NCI-H226 (cell line): ENCODE data around the gene CRIM1.
"Not testable (repeated sequence)": the region's sequence is repeated elsewhere in the genome, so short reads cannot be mapped to it uniquely, and the experiment has no call there.

ENCODE experiments used
- DNase-seq: peaks from one replicate; pipeline ENCODE4 v3.0.0-alpha.2; 2015

Gene CRIM1

DNA sequence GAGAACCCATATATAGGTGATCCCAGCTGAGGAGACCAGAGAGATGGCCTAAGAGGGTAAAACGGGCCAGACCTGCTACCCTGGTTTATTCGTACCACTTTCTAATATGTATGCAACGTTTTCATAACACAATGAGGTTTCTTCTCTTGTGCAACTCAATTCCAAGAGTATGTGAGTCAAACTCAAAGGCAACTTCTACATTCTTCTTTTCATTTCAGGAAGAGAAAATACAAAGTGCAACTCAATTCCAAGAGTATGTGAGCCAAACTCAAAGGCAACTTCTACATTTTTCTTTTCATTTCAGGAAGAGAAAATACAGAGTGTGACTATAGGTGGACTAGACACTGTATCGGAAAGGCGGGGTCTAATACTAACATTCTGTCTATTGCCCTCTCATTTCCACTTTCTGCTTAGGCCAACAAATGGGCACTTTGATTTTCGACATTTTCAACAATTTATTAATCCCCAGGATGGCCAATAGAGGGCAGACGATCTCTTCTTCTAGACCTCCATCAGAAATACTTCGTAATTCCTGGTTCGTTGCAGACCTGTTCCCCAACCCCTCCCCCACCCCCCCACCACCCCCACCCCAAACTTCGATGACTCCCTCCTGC is 3.7 kb upstream of the CRIM1 start:
- DNase-seq, result no peak

DNA sequence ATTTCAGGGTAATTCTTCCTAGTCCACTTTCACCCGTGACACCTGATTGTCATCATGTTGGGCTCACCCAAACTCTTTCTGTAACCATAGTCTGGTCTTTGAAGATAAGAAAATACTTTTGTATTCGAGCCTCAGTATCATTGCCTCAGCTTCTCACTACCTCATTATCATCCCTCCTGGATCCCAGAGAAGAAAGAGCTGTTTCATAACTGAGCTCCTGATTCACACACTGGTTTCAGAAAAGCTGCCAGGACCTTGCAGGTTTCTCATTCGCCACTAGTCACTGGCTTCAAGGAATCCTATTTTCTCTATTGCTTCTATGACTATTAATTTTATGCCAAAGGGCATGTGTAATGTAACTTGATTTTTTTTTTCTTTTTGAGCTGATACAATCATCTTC is 2.9 kb upstream of the CRIM1 start:
- DNase-seq, result peak; percentile 83

GRCh38 chr2:36354811-36355150 is 797 bp upstream of the CRIM1 start:
- no peak for DNase-seq

DNA sequence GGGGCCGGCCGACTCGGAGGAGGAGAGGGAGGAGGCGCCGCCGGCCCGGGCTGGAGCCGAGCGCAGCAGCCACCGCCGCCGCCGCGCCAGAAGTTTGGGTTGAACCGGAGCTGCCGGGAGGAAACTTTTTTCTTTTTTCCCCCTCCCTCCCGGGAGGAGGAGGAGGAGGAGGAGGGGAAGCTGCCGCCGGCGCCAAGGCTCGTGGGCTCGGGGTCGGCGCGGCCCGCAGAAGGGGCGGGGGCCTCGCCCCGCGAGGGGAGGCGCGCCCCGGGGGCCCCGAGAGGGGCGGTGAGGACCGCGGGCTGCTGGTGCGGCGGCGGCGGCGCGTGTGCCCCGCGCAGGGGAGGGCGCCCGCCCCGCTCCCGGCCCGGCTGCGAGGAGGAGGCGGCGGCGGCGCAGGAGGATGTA is 316 bp downstream of the CRIM1 start:
- DNase-seq, result no peak

GRCh38 chr2:36356298-36356989 is 866 bp downstream of the CRIM1 start:
- no peak for DNase-seq

GRCh38 chr2:36356990-36357846 is 1.6 kb downstream of the CRIM1 start:
- DNase-seq, result no peak

DNA sequence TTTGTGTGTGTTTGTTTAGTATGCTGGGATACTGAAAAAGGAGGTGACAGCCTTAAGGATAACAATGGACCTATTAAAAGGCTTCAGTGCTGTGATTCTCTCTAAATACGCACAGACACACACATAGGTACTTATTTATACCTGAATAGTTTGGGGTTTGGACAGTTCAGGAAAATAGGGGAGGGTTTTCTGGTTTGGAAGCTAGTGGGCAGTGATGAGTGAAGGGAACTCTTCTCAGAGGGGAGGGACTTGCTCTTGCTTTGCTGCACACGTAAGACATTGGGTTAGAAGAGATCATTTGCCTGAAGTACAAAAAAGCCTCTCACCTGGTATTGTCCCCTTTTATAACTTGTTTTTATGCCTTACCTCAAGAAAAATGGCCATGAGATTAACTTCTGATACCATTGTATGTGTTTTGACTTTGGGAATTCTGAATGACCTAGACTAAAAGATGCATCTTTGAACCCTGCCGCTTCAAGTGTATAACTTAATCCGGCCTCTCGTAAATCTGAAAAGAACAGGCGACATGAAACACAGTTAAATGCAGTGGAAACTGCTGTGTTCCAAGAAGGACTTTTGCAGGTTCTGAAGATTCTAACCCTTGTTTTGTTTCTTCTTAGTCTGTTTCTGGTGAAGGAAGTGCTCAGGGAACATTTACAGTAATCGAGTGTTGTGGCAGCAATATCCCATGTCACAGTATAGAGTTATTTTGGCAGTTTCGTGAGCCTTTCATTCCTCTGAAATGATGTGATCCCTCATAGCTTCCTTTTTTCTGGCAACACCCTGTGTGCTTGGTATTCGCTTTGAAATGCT is 2.5 kb downstream of the CRIM1 start:
- DNase-seq, result peak; percentile 79

GRCh38 chr2:36359067-36359466 is 3.5 kb downstream of the CRIM1 start:
- DNase-seq, result no peak

DNA sequence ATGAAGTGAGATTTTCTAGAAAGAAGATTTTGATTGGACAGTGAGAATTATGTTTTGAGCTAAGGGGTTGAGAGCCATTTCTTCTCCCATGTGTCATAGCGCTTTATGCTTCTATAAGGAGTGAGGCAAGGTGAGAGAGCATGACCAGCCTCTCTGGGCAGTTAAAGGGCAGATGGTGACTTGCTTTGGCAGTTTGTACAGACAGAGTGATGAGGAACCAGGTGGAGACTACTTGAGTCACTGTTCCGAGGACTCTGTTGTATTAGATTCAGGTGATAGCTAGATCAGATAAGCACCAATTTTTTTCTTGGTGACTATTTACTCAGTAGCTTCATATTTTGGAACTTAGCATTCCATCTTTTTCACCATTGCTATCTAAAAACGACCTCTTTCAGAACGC is 4.5 kb downstream of the CRIM1 start:
- DNase-seq, result no peak

DNA sequence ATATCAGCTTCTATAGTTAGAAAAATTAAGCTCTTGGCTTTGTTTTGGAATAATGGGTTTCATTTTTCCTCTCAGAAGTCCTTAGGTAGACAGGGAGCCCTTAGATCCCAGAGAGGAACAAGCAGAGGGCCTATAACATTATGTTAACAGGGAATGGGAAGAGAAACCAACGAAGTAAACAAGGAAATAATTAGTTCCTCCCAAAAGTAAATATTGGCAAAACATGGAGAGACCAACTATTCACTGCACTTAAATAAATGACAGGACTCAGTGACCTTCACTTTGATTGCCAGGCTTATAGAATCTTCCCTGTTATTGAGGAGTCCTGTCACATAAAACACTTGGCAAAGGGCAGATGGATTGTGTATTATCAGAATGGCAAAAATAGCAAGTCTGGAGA is 5.3 kb downstream of the CRIM1 start:
- DNase-seq, result no peak

DNA sequence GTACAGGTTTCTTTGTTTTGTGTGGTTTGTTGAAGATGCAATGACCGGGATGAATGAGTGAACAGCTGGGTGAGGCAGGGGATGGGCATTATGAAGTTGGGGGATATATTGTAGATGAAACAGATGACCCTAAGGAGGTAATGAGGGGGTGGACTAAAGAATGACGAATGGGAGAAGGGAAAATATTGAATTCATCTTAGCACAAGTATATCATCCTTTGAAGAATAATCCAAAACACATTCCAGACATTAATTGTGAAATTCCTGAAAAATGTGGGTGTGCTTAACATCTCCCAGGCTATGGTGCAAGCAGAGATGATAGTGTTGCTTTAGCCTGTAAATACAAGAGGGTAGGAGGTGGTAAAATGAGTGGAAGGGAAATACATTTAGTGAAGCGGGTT is 5.8 kb downstream of the CRIM1 start:
- no peak for DNase-seq

GRCh38 chr2:36362291-36362690 is 6.7 kb downstream of the CRIM1 start:
- DNase-seq, result peak; percentile 72

GRCh38 chr2:36363085-36363484 is 7.5 kb downstream of the CRIM1 start:
- not testable (repeated sequence) for DNase-seq

DNA sequence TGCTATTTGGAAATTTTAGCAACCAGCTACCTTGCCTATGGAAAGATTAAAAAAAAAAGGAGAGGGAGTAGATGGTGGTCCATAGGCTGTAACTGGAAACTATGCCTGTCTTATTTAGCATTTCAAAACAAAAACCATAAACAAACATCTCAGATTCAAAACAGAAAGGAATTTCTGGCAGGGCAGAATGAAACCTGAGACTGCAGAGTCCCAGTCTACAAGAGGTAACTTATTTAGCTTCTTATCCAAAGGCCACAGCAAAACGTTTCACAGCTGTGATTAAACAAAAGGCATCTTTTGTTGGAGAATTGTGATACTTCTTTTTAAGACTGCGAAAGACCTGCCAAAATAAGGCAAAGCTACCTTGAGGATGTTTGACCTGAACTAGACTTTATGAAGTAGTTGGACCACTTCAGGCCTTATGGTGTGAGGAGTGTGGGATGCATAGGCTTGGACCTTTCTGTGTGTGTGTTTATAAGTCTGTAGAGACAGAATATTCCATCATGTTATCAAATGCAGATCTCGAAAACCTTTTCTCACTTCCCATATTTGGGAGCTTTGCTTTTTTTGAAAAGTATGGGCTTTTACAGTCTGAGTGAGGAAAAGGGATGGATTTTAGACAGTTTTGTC is 11.0 kb downstream of the CRIM1 start:
- no peak for DNase-seq

DNA sequence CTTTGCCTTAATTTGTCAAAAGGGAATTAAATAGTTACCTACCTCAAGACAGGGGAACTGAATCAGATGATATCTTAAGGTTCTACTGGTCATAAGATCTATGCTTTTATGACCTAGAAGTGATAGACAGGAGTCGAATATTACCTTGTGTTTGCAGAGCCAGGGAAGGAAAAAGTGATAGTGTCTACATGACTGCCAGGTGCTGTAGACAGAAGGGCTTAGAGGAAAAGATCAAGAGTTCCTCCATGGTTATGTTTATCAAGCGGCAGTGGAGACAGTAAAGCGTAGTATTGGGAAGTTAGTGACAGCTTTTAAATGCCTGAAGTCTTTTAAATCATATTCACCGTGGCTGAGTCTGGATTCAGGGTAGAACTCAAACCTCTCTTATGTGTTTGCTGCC is 11.9 kb downstream of the CRIM1 start:
- DNase-seq, result no peak

- peak; percentile 62 for DNase-seq
These were observed 12.3 kb downstream of the CRIM1 start for GRCh38 chr2:36367895-36368353.

DNA sequence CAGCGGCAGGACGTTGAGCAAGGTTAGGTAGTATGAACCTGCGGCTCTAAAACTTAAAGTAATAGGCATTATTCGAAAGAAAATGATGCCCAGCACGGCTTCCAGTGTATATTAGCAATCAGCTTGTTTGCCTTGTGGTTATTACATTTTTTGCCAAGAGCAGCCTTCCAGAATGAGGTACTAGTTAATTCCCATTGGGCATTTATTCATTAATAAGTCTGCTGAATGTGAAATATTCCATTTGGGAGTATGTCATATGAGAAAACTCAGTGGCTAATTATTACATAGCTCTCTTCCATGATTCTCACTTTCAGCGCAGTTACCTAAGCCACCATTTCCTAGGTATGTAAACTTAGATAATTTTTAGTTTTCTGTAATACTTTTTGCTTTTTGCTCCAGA is 12.9 kb downstream of the CRIM1 start:
- no peak for DNase-seq

DNA sequence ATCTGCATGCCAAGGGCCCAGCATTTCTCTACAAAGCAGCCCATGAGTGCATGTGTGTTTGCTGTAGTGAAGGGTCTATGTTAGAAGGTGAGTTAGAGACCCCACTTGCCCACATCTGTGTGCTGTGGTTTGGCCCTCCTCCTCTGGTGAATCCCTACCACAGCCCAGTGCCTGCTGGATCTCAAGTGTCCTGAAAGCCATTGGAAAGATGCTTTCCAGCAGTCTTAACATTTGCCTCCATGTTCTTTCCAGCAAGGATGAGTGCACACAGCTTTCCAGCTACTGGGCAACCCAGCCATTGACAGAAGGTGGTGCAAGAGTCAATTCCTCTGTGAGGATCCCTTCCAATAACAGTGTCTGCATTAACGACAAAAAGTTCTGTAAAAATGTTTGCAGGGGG is 13.6 kb downstream of the CRIM1 start:
- DNase-seq, result no peak

DNA sequence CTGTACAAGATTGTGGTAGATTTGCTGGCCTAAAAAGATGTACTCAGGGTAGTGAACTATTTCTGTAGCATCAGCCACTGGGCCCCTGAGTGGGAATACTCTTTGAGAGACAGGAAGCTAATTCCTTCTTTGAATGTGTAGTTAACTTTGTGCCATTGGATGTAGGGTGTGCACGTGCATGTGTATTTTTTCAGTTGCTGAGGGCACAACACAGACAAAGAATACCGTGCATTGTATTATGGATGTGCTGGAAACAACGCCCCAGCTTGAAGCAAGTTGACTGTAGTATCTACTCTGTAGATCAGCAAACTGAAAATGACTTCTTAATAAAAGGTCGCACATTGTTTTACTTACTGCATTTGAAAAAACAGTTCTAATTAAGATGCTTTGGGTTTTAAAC is 14.1 kb downstream of the CRIM1 start:
- DNase-seq, result no peak

DNA sequence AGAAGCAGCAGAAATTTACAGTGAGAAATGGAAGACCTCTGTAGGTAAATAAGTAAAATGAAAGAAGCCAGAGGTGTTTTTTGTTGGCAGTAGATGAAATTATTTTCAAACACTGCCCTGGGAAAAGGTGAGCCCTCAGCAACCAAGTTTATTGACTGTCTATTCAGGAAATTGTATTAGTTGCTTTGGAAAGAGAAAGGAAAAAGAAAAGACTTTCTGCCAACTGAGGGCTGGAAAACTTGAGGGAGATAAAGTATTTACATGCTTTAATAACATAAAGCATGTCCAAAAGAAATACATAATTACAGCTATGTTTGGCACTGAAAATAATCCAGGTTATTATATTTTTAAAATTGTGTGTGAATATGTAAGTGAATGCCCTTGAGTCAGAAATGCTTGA is 14.7 kb downstream of the CRIM1 start:
- DNase-seq, result no peak

GRCh38 chr2:36371070-36371874 is 15.7 kb downstream of the CRIM1 start:
- DNase-seq, result no peak

DNA sequence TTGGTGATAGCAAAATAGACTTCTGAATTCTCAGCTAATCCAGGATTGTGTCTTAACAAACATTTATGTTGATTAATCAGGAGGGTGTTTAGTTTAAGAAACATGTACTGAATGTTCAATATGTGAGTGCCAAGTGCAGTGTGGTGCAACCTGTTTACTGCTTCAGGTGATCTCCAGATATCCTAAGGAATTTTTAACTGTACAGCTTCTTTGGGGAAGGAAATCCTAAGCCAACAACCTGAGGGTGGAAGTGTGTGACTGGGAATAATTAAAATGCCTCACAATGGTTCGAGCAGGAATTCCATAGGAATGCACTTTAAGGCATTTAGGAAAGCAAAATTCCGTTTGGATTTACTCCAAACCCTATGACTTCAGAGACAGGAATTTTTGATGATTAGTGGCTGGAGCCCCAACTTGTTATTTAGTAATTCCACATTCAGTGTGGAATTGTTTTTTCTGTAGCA is 16.4 kb downstream of the CRIM1 start:
- DNase-seq, result peak; percentile 91
